Measurements from ENCODE around the gene RTL1. TPM values are rescaled to one million over a fixed set of nuclear protein-coding genes. Genes with fewer than 3 reads are reported as not detected.

RTL1 gene
- polyA plus RNA-seq, 1 of the 3 experiments (the other 2 are of a cell fraction): 0.07 TPM

DNA sequence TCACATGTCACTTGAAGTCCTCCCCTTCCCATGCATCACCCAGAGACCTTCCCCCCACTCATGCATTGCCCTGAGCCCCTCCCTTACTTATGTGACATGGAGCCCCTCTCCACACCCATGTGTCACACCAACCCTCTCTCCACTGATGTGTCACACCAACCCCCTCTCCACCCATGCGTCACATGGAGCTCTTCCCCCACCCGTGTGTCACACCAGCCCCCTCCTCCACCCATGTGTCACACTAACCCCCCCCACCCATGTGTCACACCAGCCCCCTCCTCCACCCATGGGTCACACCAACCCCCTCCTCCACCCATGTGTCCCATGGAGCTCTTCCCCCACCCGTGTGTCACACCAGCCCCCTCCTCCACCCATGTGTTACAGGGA, 30.4 kb downstream of the RTL1 start:
- Histone ChIP-seq H3K4me1 (ENCODE audit: control insufficient read depth in 1 of 2, insufficient read depth in 2 of 2, low read depth in 1 of 2, low read length in 1 of 2) (peaks cover 0 to 2% of the 10 kb centered on the region in 2 experiments; a peak in 1 of 4 replicates), H3K79me2 (ENCODE audit: insufficient read depth) (no peaks in the 10 kb centered on the region), H3K4me3 (ENCODE audit: low read depth in 2 of 2, low read length in 1 of 2) (no peak overlapping the region), H2AFZ (ENCODE audit: low read depth) (no peak overlapping the region), H3K4me2 (no peak overlapping the region), H3K9ac (no peak overlapping the region), H3F3A (replicated peaks; ENCODE audit: insufficient read depth) (no peaks in the 10 kb centered on the region), H3K9me2 (no peaks in the 10 kb centered on the region), H3K36me3 (replicated peaks in 1 of 2; ENCODE audit: control insufficient read depth in 1 of 2, insufficient read depth in 2 of 2, low read length in 1 of 2) (no peaks in the 10 kb centered on the region), H3K27me3 (ENCODE audit: insufficient read depth) (no peaks in the 10 kb centered on the region), H4K20me1 (ENCODE audit: insufficient read depth) (no peaks in the 10 kb centered on the region), H3K27ac (ENCODE audit: low read depth in 2 of 2, low read length in 1 of 2) (no peak overlapping the region), H3K9me3 (no peaks in the 10 kb centered on the region)
- 45% methylated on average over 3 of the region's 3 CpGs for WGBS (ENCODE audit: low lambda C conversion rate)
- DNase-seq: no peak
- ChIA-PET POLR2A (no interaction called here), CTCF (interaction anchor here (0.6 to 1.7 kb wide), 2 partner anchors 21 to 713 kb away, joined by 3 to 4 read pairs; no protein-coding TSS in a partner anchor)
- TF ChIP-seq RAD21 (IDR thresholded peaks at IDR 0.05; ENCODE audit: low read length) (no peak), FOSL2 (IDR thresholded peaks at IDR 0.05; ENCODE audit: borderline replicate concordance, low read depth) (no peak), GATA2 (CRISPR knock-in tag; IDR thresholded peaks at IDR 0.05) (no peak)

DNA sequence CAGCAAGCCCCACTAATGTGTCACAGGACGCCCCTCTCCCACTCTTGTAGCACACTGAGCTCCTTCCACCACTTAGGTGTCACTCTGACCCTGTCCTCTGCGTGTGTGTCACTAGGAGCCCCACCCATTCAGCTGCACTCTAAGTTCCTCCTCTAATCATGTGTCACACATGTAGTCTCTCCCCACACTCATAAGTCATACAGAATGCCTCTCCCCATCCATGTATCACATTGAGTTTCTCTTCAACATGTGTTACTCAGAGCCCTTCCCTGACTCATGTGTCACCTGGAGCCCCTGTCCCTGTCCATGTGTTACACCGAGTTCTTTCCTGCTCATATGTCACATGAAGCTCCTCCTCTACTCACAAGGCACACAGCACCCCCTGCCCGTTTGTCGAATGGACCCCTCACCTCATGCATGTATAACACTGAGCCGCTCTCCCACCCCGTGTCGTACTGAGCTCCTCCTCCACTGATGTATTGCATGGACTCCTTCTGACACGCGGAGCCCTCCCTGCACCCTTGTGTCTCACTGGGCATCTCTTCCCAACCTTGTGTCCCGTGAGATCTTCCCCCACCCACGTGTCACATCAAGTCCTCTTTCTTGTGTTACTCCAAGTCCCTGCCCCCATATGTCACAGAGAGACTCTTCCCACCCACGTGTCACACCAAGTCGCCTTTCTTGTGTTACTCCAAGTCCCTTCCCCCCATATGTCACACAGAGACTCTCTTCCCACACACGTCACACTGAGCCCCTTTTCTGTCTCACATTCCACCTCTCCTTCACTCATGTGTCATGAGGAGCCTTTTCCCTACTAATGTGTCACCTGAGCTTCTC, 31.0 kb downstream of the RTL1 start:
- ChIA-PET POLR2A (no interaction called here), CTCF (interaction anchor here (0.6 to 1.7 kb wide), 2 partner anchors 20 to 714 kb away, joined by 3 to 4 read pairs; no protein-coding TSS in a partner anchor)
- no peak overlapping the region for H3K27ac ChIP-seq (ENCODE audit: low read depth in 2 of 2, low read length in 1 of 2)
- no peak for DNase-seq
- no peaks in the 10 kb centered on the region for H3K36me3 ChIP-seq (replicated peaks in 1 of 2; ENCODE audit: control insufficient read depth in 1 of 2, insufficient read depth in 2 of 2, low read length in 1 of 2)
- no peaks in the 10 kb centered on the region; a peak in 1 of 4 replicates for H3K4me1 ChIP-seq (ENCODE audit: control insufficient read depth in 1 of 2, insufficient read depth in 2 of 2, low read depth in 1 of 2, low read length in 1 of 2)
- no peak overlapping the region for H3K9ac ChIP-seq
- whole genome bisulfite sequencing (ENCODE audit: low lambda C conversion rate): 78% methylated on average over 15 of the region's 15 CpGs
- H3K27me3 ChIP-seq (ENCODE audit: insufficient read depth): no peaks in the 10 kb centered on the region
- no peaks in the 10 kb centered on the region for H3K79me2 ChIP-seq (ENCODE audit: insufficient read depth)
- H3F3A ChIP-seq (replicated peaks; ENCODE audit: insufficient read depth): no peaks in the 10 kb centered on the region
- no peaks in the 10 kb centered on the region for H4K20me1 ChIP-seq (ENCODE audit: insufficient read depth)
- no peak overlapping the region for H3K4me3 ChIP-seq (ENCODE audit: low read depth in 2 of 2, low read length in 1 of 2)
- H3K9me2 ChIP-seq: no peaks in the 10 kb centered on the region
- no peak overlapping the region for H2AFZ ChIP-seq (ENCODE audit: low read depth)
- no peaks in the 10 kb centered on the region for H3K9me3 ChIP-seq
- TF ChIP-seq, protein P1, sequence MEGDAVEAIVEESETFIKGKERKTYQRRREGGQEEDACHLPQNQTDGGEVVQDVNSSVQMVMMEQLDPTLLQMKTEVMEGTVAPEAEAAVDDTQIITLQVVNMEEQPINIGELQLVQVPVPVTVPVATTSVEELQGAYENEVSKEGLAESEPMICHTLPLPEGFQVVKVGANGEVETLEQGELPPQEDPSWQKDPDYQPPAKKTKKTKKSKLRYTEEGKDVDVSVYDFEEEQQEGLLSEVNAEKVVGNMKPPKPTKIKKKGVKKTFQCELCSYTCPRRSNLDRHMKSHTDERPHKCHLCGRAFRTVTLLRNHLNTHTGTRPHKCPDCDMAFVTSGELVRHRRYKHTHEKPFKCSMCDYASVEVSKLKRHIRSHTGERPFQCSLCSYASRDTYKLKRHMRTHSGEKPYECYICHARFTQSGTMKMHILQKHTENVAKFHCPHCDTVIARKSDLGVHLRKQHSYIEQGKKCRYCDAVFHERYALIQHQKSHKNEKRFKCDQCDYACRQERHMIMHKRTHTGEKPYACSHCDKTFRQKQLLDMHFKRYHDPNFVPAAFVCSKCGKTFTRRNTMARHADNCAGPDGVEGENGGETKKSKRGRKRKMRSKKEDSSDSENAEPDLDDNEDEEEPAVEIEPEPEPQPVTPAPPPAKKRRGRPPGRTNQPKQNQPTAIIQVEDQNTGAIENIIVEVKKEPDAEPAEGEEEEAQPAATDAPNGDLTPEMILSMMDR (IDR thresholded peaks at IDR 0.05): no peak
- H3K4me2 ChIP-seq: no peak overlapping the region

DNA sequence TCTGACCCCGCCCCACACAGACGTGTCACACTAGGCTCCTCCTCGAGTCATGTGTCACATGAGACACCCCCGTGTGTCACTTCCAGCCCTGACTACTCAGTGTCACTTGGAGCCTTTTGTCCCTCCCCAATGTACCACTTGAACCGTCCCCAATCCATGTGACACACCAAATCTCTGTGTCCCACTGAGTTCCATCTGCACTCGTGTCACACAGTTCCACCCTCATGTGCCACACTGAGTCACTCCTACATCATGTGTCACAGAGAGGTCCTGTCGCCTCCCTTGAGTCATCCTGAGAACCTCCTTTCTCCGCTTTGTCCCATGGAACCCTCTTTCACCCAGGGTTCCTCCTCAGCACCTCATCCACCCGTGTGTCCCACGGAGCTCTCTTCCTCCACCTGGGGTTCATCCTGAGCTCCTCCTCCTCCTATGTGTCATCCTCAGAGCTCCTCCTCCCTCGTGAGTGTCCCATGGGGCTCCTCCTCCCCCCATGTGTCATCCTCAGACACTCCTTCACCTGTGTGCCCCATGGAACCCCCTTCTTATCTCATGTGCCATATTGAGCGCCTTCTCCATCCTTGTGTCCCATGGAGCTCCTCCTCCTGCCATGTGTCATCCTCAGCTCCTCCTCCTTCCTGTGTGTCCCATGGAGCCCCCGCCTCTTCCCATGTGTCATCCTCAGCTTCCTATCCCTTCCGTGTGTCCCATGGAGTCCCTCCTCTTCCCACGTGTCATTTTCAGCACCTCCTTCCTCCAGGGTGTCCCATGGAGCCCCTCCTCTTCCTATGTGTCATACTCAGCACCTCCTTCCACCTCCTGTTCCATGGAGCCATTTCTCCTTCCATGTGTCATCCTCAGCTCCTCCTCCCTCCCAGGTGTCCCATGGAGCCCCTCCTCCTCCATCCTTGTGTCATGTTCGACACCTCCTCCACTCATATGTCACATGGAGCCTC, 32.0 kb downstream of the RTL1 start:
- WGBS (ENCODE audit: low lambda C conversion rate): 62% methylated on average over 16 of the region's 16 CpGs
- H3K79me2 ChIP-seq (ENCODE audit: insufficient read depth): no peaks in the 10 kb centered on the region

More for the DNA sequence above, 32.0 kb downstream of the RTL1 start:
- H3K9me3 ChIP-seq: no peaks in the 10 kb centered on the region
- H3F3A ChIP-seq (replicated peaks; ENCODE audit: insufficient read depth): no peaks in the 10 kb centered on the region
- ChIA-PET POLR2A (no interaction called here), CTCF (no interaction called here)
- no peak overlapping the region for H3K4me2 ChIP-seq
- no peaks in the 10 kb centered on the region for H4K20me1 ChIP-seq (ENCODE audit: insufficient read depth)
- no peaks in the 10 kb centered on the region for H3K36me3 ChIP-seq (replicated peaks in 1 of 2; ENCODE audit: control insufficient read depth in 1 of 2, insufficient read depth in 2 of 2, low read length in 1 of 2)
- no peak overlapping the region for H3K4me3 ChIP-seq (ENCODE audit: low read depth in 2 of 2, low read length in 1 of 2)
- no peak overlapping the region for H2AFZ ChIP-seq (ENCODE audit: low read depth)
- H3K27ac ChIP-seq (ENCODE audit: low read depth in 2 of 2, low read length in 1 of 2): no peak overlapping the region
- TF ChIP-seq ELF1 (IDR thresholded peaks at IDR 0.05) (no peak), GABPA (IDR thresholded peaks at IDR 0.05; ENCODE audit: low read depth) (no peak), SIN3A (IDR thresholded peaks at IDR 0.05; ENCODE audit: borderline replicate concordance, low read depth, low read length) (no peak), RFX5 (IDR thresholded peaks at IDR 0.05; ENCODE audit: low read length) (no peak), SMC3 (IDR thresholded peaks at IDR 0.05; ENCODE audit: low read depth, low read length) (no peak), TEAD4 (IDR thresholded peaks at IDR 0.05; ENCODE audit: borderline replicate concordance, insufficient read depth) (no peak), TCF12 (IDR thresholded peaks at IDR 0.05) (no peak), RXRA (IDR thresholded peaks at IDR 0.05; ENCODE audit: borderline replicate concordance, low read depth) (no peak), RCOR1 (IDR thresholded peaks at IDR 0.05; ENCODE audit: low read length) (no peak)
- TF ChIP-seq, protein P2, sequence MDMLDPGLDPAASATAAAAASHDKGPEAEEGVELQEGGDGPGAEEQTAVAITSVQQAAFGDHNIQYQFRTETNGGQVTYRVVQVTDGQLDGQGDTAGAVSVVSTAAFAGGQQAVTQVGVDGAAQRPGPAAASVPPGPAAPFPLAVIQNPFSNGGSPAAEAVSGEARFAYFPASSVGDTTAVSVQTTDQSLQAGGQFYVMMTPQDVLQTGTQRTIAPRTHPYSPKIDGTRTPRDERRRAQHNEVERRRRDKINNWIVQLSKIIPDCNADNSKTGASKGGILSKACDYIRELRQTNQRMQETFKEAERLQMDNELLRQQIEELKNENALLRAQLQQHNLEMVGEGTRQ (IDR thresholded peaks at IDR 0.05; ENCODE audit: borderline replicate concordance, low read depth, low read length): no peak
- no peaks in the 10 kb centered on the region for H3K9me2 ChIP-seq
- H3K4me1 ChIP-seq (ENCODE audit: control insufficient read depth in 1 of 2, insufficient read depth in 2 of 2, low read depth in 1 of 2, low read length in 1 of 2): no peaks in the 10 kb centered on the region; a peak in 1 of 4 replicates
- no peak for DNase-seq
- H3K9ac ChIP-seq: no peak overlapping the region
- H3K27me3 ChIP-seq (ENCODE audit: insufficient read depth): no peaks in the 10 kb centered on the region
